ENCODE measurements around the gene RPS6KA2.

DNA sequence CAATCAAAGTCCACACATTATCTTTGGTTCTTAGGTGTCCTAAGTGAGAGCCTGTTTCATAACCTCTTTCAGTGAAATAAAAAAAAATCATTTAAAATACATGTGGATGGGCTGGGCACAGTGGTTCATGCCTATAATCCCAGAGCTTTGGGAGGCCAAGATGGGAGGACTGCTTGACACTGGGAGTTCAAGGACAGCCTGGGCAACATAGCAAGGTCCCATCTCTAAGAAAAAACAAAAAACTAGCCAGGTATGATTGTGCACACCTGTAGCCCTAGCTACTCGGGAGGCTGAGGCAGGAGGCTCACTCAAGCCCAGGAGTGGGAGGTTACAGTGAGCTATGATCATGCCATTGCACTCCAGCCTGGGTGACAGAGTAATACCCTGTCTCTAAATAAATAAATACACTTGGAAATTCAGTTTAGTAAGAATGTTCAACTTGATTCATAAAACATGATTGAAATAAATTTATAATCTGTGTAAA, 247.9 kb downstream of the RPS6KA2 start:
- TF ChIP-seq CREB1 (CRISPR knock-in tag; IDR thresholded peaks at IDR 0.05; ENCODE audit: low read depth) (no peak), EZH2 (IDR thresholded peaks at IDR 0.05; ENCODE audit: low read depth, unreplicated experiment) (no peak), JUNB (IDR thresholded peaks at IDR 0.05; ENCODE audit: unreplicated experiment) (no peak), POLR2AphosphoS5 (IDR thresholded peaks at IDR 0.05; ENCODE audit: low read depth) (no peak), STAT1 (IDR thresholded peaks at IDR 0.05; ENCODE audit: unreplicated experiment) (no peak), EZH2phosphoT487 (IDR thresholded peaks at IDR 0.05; ENCODE audit: unreplicated experiment) (no peak), NANOG (IDR thresholded peaks at IDR 0.05; ENCODE audit: borderline replicate concordance) (no peak), ZNF331 (CRISPR knock-in tag; IDR thresholded peaks at IDR 0.05; ENCODE audit: low read depth) (no peak)
- TF ChIP-seq, protein P1, sequence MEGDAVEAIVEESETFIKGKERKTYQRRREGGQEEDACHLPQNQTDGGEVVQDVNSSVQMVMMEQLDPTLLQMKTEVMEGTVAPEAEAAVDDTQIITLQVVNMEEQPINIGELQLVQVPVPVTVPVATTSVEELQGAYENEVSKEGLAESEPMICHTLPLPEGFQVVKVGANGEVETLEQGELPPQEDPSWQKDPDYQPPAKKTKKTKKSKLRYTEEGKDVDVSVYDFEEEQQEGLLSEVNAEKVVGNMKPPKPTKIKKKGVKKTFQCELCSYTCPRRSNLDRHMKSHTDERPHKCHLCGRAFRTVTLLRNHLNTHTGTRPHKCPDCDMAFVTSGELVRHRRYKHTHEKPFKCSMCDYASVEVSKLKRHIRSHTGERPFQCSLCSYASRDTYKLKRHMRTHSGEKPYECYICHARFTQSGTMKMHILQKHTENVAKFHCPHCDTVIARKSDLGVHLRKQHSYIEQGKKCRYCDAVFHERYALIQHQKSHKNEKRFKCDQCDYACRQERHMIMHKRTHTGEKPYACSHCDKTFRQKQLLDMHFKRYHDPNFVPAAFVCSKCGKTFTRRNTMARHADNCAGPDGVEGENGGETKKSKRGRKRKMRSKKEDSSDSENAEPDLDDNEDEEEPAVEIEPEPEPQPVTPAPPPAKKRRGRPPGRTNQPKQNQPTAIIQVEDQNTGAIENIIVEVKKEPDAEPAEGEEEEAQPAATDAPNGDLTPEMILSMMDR (conservative IDR thresholded peaks at IDR 0.05; ENCODE audit: low read depth in 2 of 2), result no peak
- TF ChIP-seq, protein P2, sequence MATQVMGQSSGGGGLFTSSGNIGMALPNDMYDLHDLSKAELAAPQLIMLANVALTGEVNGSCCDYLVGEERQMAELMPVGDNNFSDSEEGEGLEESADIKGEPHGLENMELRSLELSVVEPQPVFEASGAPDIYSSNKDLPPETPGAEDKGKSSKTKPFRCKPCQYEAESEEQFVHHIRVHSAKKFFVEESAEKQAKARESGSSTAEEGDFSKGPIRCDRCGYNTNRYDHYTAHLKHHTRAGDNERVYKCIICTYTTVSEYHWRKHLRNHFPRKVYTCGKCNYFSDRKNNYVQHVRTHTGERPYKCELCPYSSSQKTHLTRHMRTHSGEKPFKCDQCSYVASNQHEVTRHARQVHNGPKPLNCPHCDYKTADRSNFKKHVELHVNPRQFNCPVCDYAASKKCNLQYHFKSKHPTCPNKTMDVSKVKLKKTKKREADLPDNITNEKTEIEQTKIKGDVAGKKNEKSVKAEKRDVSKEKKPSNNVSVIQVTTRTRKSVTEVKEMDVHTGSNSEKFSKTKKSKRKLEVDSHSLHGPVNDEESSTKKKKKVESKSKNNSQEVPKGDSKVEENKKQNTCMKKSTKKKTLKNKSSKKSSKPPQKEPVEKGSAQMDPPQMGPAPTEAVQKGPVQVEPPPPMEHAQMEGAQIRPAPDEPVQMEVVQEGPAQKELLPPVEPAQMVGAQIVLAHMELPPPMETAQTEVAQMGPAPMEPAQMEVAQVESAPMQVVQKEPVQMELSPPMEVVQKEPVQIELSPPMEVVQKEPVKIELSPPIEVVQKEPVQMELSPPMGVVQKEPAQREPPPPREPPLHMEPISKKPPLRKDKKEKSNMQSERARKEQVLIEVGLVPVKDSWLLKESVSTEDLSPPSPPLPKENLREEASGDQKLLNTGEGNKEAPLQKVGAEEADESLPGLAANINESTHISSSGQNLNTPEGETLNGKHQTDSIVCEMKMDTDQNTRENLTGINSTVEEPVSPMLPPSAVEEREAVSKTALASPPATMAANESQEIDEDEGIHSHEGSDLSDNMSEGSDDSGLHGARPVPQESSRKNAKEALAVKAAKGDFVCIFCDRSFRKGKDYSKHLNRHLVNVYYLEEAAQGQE (IDR thresholded peaks at IDR 0.05; ENCODE audit: unreplicated experiment), result no peak
- TF ChIP-seq, protein P3, sequence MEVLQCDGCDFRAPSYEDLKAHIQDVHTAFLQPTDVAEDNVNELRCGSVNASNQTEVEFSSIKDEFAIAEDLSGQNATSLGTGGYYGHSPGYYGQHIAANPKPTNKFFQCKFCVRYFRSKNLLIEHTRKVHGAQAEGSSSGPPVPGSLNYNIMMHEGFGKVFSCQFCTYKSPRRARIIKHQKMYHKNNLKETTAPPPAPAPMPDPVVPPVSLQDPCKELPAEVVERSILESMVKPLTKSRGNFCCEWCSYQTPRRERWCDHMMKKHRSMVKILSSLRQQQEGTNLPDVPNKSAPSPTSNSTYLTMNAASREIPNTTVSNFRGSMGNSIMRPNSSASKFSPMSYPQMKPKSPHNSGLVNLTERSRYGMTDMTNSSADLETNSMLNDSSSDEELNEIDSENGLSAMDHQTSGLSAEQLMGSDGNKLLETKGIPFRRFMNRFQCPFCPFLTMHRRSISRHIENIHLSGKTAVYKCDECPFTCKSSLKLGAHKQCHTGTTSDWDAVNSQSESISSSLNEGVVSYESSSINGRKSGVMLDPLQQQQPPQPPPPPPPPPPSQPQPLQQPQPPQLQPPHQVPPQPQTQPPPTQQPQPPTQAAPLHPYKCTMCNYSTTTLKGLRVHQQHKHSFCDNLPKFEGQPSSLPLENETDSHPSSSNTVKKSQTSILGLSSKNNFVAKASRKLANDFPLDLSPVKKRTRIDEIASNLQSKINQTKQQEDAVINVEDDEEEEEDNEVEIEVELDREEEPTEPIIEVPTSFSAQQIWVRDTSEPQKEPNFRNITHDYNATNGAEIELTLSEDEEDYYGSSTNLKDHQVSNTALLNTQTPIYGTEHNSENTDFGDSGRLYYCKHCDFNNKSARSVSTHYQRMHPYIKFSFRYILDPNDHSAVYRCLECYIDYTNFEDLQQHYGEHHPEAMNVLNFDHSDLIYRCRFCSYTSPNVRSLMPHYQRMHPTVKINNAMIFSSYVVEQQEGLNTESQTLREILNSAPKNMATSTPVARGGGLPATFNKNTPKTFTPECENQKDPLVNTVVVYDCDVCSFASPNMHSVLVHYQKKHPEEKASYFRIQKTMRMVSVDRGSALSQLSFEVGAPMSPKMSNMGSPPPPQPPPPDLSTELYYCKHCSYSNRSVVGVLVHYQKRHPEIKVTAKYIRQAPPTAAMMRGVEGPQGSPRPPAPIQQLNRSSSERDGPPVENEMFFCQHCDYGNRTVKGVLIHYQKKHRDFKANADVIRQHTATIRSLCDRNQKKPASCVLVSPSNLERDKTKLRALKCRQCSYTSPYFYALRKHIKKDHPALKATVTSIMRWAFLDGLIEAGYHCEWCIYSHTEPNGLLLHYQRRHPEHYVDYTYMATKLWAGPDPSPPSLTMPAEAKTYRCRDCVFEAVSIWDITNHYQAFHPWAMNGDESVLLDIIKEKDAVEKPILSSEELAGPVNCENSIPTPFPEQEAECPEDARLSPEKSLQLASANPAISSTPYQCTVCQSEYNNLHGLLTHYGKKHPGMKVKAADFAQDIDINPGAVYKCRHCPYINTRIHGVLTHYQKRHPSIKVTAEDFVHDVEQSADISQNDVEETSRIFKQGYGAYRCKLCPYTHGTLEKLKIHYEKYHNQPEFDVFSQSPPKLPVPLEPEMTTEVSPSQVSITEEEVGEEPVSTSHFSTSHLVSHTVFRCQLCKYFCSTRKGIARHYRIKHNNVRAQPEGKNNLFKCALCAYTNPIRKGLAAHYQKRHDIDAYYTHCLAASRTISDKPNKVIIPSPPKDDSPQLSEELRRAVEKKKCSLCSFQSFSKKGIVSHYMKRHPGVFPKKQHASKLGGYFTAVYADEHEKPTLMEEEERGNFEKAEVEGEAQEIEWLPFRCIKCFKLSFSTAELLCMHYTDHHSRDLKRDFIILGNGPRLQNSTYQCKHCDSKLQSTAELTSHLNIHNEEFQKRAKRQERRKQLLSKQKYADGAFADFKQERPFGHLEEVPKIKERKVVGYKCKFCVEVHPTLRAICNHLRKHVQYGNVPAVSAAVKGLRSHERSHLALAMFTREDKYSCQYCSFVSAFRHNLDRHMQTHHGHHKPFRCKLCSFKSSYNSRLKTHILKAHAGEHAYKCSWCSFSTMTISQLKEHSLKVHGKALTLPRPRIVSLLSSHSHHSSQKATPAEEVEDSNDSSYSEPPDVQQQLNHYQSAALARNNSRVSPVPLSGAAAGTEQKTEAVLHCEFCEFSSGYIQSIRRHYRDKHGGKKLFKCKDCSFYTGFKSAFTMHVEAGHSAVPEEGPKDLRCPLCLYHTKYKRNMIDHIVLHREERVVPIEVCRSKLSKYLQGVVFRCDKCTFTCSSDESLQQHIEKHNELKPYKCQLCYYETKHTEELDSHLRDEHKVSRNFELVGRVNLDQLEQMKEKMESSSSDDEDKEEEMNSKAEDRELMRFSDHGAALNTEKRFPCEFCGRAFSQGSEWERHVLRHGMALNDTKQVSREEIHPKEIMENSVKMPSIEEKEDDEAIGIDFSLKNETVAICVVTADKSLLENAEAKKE (CRISPR knock-in tag; IDR thresholded peaks at IDR 0.05), result no peak
- TF ChIP-seq, protein P4, sequence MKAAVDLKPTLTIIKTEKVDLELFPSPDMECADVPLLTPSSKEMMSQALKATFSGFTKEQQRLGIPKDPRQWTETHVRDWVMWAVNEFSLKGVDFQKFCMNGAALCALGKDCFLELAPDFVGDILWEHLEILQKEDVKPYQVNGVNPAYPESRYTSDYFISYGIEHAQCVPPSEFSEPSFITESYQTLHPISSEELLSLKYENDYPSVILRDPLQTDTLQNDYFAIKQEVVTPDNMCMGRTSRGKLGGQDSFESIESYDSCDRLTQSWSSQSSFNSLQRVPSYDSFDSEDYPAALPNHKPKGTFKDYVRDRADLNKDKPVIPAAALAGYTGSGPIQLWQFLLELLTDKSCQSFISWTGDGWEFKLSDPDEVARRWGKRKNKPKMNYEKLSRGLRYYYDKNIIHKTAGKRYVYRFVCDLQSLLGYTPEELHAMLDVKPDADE (IDR thresholded peaks at IDR 0.05), result no peak
